ENCODE data around the gene KRTAP4-11.
"Not testable (repeated sequence)": the region's sequence is repeated elsewhere in the genome, so short reads cannot be mapped to it uniquely, and the experiment has no call there.

KRTAP4-11 gene

DNA sequence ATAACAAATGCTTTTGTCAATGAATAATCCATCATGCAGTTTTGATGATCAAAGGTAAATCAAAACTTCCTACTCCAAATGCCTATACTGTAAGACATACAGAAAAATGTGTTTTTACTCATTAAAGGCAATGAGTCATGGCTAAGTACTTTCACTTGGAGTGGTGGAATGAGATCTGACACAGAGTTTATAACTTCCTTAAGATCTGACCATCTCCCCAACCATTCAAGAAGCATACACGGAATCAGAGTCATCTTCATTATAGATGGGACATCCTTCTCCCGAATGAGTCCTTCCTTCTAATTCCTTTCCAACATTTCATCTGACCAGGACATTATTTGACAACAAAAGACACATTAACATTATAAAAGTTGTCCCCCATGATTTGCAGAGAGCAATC is 34.7 kb downstream of the KRTAP4-11 start:
- DNase-seq = not testable (repeated sequence)

DNA sequence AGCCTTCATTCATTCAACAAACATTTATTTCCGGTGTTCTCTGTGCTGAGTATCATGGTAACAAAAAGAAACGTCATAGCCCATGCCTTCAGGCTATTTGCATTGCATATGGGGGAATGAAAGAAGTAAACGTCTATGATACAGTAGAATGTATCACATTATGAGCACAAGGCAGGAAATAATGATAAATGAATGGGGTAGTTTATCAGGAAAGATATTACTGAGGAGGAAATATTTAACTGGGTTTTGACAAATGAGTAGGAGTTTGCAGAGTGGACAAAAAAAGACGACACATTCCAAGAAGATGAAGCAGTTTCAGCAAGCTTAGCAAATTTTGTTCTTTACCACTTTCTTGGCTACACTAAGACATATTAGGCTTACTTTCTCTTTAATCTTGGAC is 35.5 kb downstream of the KRTAP4-11 start:
- DNase-seq = no peak

- no peak for DNase-seq
Measured at GRCh38 chr17:41076788-41077187, 41.4 kb downstream of the KRTAP4-11 start.

DNA sequence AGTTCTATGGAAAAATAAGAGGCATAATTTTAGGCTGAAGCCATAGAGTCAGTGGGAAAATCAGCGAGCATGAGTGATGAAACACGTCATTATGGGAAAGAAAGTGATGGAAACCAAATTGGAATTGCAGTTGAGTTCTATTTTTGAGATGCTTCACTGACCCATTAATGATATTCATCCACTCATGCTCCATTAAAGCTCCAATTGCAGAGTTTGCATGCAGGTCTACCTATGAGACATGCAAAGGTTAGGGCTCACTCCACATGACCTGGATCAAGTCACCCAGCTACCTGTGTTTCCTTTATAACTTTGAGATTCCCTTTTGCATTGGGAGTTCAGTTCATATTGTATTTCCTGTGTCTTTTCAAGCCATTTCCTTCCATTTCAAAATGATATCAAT is 44.5 kb downstream of the KRTAP4-11 start:
- no peak for DNase-seq

DNA sequence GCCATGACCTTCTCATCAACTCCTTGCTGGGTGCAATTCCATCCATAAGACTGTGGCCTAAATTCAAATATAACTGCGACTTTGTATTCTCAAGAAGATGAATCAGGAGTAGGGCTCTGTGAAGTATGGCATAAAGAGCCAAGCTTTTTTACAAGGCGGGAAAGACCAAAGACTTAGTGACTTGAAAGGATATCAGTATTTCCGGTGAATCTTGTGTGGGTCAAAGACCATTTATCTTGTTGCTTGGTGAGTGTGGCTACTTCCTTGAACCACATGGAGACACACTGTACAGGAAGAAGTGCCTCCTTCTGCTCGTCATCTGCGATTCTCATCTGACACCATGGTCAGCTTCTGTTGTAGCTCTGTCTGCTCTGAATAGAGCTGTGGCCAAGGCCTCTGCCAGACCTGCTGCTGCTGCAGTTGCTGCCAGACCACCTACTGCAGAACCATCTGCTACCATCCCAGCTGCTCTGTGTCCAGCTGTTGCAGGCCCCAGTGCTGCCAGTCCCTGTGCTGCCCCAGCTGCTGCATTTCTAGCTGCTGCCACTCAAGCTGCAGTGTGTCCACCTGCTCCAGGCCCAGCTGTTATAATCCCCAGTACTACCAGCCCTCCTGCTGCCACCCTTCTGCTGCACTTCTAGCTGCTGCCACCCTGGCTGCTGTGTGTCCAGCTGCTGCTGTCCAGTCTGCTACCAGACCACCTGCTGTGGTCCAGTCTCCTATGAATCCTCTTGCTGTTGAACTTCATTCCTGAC is 46.4 kb downstream of the KRTAP4-11 start:
- DNase-seq = no peak

DNA sequence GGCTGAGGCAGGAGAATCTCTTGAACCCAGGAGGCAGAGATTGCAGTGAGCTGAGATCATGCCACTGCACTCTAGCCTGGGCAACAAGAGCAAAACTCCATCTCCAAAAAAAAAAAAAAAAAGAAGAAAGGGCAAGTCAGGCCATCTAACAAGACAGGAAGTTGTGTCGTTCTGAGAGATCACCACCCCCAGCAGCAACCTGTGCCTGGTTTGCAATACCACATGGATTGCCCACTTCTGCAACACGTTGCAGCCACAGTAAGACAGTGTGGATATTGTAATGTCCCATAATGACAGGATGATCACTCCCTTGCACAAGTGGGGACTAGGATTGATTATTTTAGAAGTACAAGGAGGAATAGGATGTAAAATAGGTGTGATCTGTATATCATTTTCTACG is 49.1 kb downstream of the KRTAP4-11 start:
- DNase-seq = no peak

- no peak for DNase-seq
Measured at GRCh38 chr17:41067281-41067680, 50.9 kb downstream of the KRTAP4-11 start.
